NCI-H748 (cell line): ENCODE results near the gene MED1.
"Not testable (repeated sequence)": the region's sequence is repeated elsewhere in the genome, so short reads cannot be mapped to it uniquely, and the experiment has no call there.

ENCODE experiments used
- DNase-seq: peaks from one replicate; lab custom pipeline; 2025; ENCODE audit not compliant: unreplicated experiment; lab: John Stamatoyannopoulos, UW

The MED1 gene

DNA sequence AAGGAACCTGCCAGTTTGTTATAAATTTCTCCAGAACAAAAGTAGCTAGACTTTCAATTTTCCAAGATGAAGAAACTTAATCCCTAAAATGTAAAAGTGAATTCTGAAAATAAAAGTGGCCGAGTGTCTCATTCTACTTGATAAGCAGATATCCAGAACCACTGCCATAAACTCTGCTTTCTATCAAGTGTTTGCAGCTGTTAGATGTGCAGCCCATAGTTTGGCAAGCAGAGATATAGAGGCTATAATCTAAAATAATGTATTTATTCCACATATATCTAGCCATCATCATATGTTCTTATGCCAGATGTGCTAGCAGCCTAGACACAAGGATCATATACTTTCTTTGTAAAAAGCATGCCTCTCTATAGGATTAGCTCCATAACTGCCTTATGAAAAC, 34.9 kb downstream of the MED1 start:
- DNase-seq = no peak

DNA sequence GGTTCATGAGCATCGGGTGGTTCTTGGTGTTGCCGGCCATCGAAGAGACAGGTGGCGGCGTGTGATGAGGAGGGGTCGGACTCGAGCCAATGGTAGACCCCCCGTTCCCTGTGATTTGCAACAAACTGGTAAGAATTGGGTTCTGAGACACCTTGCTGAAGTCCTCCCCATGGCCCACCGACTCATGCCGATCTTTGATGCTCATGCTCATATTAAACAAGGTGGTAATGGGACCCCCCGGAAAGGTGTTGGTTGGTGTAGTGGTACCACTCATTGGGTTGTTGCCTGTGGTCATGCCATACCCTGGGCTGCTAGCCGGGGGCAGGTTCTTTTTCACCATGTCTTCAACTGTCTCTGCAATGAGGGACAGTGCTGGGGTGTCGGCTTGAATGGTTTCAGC, 40.8 kb downstream of the MED1 start:
- no peak for DNase-seq

DNA sequence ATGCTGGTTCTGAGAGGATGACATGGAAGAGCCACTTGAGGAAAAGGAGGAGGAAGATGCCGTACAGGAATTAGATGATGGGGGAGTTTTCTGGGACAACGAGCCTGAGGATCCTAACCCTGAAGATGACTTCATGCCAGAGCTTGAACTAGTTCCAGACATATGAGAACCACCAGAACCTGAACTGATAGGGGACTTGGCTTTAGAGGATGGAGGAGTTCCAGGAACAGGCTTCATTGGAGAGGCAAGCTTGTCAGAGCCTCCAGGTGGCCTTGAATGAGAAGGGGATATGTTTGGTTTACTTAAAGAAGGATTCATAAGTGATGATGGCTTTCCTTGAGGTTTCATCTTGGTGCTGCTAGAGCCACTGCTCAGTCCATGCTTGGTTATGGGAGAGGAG, 42.7 kb downstream of the MED1 start:
- no peak for DNase-seq

DNA sequence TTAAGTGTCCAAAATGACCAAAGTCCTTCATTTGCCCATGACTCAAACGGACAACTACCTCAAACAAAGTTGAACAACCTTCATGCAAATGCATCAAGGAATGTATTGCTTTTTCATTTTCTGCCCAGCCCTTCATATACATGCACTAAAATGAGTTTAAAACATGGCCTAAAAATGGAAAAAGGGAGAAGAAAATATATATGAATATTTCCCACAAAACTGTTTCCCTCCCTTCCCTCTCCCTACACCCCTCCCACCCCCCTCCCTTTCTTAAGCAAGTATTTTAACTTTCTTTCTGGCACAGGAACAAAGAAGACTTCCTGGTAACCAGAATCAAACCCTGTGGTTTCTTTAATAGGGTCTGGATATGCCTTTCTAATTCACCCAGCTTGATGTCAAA, 44.1 kb downstream of the MED1 start:
- no peak for DNase-seq

DNA sequence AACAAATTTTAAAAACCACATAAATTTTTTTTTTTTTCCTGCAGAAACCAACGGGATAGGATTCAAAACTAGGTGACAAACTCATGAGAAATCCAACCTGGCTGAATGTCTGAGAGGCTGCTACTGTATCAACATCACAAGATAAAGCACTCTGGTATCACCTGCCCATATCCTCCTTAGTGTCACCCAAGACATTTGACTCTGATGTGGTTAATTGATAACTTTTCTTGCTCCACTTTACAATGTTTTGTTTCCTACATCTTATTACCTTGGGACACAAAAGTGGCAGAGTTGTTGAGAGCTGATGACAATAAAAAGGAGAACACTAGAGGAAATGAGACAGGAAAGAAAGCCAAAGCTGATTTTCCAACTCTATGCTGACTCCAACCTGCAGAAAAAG, 45.6 kb downstream of the MED1 start:
- no peak for DNase-seq

DNA sequence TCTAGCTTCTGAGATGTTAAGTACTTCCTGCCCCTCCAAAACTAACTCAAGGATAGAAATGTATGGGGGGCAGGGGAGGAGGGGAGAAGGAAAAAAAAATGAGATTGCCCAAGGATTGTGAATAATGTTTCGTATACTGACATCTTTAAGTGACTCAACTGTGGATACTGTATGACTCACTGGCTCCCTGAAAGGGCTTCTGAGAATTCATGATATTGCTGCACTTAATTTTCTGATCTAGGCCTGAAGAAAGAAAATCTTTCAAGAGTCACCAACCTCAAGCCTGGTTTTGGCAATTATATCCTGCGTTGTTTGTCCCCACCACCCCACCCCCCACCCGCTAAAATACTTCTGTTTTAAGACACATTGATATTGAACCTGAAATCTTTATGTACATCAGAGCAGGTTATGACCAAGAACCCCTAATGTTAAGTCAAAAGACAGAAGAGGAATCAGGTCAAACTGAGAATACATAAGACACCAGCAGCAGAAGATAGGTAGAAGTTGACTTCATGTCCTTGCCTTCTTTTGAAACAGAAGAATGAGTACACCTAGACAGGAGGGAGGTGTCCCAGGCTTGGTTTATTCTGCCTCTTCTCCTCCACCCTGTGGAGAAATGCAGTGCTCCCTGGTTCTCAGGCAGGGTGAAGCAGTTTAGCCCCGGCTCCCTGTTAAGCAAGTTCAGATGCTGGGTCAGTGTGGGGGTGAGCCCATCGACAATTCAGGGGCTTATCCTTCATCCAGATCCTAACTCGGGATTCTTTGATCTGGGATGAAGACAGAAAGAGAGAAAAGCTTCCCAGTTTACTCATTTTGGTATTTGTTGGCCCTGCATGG, 46.3 kb downstream of the MED1 start:
- no peak for DNase-seq

DNA sequence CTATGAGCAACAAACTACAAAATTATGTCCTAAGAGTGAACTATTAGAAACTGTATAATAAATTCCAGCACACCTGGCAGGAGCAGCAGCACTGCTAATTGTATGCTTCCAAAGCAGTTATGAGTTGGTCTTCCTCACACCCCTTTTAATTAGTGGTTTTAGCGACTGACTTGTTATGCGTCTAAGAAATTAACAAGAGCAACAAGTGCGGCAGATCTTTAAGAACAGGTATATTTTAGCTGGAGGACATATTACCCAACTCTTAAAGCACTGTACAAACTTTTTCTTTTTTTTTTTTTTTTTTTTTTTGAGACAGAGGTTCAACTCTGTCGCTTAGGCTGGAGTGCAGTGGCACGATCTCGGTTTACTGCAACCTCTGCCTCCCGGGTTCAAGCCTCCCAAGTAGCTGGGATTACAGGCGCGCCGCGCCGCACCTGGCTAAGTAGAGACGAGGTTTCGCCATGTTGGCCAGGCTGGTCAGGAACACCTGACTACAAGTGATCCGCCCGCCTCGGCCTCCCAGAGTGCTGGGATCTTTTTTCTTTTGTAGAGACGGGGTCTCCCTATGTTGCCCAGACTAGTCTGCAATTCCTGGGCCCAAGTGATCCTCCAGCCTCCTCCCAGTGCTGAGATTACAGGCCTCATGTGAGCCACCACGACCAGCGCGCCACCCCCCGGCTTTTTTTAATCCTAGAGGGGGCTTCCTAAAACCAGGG, 48.0 kb downstream of the MED1 start:
- no peak for DNase-seq

DNA sequence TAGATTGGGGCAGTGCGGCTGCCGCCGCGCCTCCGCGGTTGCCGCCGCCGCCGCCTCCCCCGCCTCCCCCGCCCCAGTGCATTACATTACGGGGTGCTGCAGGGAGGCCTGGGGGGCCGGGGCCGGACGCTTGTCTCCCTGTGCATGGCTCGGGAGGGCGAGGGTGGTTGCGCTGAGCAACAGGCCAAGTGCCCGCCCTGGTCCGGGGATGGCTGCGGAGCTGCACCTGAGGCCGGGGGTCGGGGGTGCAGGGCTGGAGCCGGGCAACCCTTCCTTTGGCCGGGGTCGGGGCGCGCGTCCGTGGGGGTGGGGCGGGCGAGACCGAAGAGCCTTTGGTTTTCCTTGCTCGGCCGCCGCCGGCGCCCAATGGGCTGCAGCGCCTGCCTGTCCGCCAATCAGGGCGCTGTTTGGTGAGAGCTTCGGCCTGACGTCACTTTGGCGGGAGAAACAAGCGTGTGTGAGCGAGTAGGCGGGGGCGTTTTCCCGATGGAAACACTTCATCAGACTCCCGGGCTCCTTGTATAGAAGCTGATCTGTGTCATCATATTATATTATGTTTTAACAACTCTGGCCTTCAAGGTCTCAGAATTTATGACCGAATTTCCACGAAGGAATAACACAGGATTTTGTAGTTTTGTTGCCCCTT, 48.7 kb downstream of the MED1 start:
- DNase-seq = peak; percentile 96

DNA sequence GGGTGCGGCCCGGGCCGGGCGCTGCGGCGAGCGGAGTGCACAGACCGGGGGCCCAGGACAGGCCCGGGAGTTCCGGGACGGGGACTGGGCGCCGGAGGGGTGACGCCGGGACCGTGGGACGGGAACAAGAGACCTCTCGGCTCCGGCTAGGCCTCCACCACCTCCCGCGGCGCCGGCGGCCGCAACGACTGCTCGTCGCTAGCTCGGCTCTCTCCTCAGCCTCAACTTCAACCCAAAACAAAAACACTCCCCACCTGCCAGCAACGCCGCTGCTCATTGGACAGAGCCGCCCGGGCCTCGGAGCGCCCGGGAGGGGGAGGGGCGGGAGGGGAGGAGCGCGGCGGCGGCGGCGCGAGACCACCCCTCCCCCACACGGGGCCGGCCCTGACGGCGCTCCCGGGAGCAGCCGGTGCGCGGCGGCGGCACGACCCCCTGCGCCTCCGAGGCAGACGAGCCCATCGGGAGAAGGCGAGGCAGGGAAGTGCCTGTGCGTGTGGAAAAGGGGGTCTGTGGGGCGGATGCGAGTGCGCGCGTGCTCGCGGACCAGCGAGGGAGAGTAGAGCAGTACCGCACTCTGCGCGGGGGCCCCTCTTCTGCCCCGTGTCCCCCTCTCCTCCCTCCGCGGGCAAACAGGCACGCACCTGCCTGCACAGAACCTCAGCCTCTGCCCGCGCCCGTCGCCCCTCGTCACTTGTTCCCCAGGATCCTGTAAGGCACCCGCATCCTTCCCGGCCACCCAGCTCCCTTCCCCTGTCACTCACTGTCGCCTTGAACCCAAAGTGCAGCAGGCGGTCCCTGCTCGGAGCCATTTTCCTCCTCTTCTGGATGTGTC, 49.4 kb downstream of the MED1 start, which contains the start of gene FBXL20:
TSS of gene FBXL20 (minus strand) at position 215 of the 832 bp plus-strand sequence. CDS start 224 bp downstream, outside the sequence.
- DNase-seq = peak; percentile 88

DNA sequence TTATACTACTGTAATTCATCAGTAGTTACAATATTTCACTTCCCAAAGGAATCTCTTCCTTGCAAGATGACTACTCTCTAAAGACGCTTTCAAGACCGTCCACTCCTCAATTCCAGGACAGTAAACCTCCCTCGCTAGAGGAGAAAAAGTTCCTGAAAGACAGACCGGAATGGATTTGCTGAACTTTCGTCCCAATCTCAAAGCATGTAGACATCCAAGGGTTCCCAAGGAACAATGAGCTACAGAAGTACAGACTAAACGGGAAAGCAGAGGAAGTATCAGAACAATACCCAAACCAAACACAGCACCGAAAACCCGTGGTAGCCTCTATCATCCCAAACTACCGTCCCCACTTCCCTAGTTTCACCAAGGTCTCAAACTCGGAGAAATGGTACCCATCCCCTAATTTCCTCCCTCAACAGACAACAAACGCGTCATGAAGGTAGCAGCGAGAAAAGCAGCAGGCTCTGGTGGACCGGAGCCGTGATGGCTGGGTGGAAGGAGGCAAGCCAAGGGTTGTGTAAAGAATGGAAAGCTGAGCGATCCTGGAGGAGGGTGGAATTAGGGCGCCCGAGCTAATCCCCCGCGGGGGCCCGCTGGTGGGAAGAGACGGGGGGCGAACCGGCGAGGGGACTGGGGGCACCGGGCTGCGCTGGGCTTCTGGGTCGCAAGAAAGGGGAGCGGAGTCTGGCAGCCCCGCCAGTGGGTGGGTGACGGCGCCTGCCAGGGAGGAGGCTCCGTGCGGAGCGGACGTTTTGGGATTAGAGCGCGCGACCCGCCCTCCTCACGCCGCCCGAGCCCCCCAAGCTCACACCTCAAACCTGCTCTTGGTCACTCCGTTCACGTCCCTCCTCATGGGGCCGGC, 50.3 kb downstream of the MED1 start:
- DNase-seq = peak; percentile 29

DNA sequence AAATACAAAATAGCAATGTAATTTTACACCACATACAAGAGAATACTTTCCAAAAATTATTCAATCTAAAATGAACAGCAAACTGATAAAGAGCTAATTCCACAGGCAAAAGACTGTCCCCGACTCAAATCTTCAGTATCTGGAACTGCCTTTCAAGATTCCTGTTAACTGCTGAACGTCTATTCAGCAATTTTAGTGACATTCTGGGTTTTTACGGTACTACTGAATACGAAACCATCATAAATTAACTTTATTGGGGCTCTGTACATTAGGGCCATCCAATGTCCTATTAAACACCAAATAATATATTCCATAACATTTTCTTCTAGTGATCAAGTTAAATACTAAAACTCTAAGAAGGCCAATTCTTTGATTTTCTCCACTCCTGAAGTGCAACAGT, 51.3 kb downstream of the MED1 start:
- no peak for DNase-seq

DNA sequence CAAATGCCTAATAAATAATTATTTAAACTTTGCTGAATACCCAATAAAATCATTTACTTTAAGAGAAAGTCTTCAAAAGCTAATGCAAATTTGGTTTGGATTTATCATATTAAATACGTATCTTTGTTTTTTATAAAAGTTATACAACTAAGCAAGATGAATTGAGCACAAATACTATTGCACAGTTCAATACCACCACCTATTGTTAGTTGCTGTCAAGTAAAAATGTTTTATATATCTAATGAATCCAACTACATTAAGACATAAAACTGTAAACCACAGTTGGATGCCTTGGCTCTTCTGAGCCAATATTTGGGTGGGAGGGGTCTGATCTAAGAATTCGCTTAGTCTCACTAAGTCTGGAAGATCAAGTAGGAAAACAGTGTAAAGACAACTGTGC, 57.3 kb downstream of the MED1 start:
- DNase-seq = no peak

DNA sequence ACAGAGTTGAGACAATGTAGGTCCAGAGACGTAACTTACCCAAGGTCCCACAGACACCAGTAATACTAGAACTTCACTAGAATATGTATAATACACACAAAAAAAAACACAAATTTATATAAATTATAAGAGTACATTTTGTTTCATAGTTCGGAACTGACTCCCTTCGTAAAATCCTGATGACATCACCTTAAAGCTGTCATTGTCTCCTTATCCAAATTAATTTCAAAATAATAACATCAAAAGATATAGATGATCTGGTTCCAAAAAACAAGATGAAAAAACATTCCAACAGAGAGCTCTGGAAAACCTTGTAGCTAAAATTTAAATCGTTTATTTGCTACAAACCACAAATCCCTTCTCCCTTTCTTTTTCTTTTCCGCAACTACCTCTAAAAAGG, 59.6 kb downstream of the MED1 start:
- DNase-seq = no peak

DNA sequence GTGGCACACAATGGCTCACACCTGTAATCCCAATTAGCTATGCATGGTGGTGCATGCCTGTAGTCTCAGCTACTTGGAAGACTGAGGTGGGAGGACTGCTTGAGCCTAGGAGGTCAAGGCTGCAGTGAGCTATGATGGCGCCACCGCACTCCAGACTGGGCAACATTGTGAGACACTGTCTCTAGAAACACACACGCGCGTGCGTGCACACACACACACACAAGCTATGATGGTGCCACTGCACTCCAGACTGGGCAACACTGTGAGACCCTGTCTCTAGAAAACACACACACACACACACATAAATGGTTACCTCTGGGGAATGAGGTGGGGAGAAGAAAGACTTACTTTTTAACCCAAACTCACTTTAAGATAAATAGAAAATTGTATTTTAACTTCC, 66.0 kb downstream of the MED1 start:
- no peak for DNase-seq

DNA sequence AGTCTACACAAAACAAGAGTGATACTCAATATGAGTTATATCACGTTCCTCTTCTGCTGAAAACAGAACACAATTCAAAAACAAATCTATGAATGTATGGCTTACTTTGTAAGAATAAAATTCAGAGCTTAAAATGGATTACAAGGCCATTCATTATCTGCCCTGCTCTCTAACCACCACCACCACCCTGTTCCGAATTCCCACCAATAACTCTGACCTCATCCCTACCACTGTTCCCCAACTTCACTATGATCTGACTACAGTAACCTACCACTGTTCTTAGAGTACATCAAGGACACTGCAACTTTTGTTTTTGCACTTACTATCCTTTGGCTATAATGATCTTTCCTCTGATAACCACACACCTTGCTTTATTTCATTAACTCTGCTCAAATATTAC, 70.9 kb downstream of the MED1 start:
- no peak for DNase-seq

DNA sequence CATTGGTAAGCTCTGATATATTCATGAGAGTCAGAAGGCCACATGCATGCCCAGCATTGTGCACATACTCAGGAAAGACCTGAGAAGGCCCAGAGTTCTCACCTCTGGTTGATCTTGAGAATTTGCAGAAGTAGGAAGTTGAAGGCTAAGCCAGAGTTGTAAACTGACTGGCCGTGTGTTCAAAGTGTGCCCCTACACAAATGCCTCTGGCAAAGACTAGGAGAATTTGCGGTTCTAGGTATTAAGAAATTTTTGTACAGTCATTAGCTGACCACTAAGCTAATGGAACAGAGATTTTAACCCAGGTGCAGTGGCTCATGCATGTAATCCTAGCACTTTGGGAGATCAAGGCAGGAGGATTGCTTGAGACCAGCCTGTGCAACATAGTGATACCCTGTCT, 74.6 kb downstream of the MED1 start:
- no peak for DNase-seq

DNA sequence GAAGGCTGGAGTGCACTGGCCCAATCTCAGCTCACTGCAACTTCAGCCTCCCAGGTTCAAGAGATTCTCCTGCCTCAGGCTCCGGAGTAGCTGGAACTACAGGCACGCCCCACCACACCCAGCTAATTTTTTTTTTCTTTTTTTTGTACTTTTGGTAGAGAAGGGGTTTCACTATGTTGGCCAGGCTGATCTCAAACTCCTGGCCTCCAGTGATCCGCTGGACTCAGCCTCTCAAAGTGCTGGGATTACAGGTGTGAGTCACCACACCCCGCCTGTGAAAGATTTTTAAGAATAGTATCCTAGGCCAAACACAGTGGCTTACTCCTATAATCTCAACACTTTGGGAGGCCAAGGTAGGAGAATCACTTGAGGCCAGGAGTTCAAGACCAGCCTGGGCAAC, 83.3 kb downstream of the MED1 start:
- DNase-seq = not testable (repeated sequence)

DNA sequence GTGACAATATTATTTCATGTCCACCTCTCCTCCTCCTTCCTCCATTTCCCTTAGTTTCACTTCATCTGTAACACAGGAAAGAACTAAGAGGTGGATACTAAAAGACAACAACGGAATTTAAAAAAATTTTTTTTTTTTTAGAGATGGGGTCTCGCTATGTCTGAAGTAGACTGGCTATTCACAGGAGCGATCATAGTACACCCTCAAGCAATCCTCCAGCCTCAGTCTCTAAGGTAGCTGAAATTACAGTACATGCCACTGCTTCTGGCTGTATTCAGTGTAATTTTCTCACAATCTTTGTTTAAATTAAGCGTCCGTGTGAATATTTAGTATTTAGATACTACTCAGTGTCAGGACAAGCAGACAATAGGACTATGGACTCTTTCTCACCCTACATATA, 85.2 kb downstream of the MED1 start:
- DNase-seq = no peak

DNA sequence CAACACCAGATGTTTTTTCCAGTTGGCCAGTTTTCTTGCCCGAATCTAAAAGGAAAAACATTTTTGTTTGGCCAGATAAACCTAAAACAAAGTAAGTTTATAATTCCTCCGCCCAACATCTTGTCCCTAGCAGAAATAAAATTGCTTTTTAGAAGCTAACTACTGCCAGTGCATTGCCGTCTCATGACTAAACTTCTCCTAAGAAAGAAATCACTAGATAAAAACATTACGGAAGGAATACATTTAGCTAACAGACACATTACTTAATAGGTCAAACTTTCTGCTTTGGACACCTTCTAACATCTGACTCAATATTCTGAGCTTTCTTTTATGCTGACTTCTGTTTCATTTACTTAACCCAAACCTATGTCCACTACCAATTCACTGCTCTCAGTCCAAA, 85.8 kb downstream of the MED1 start:
- no peak for DNase-seq
